IPS-20b (cell line): ENCODE measurements around the gene KHDC4.

Source experiments
- H3K27ac ChIP-seq: one replicate; pipeline ENCODE4 v1.5.1; 2013; ENCODE audit warnings: low read length
- H3K27me3 ChIP-seq: 2 replicates; pipeline ENCODE4 v1.6.1; 2013; ENCODE audit warnings: mild to moderate bottlenecking, low read length, inconsistent platforms; ENCODE audit not compliant: insufficient read depth
- H3K36me3 ChIP-seq: 2 replicates; pipeline ENCODE4 v1.6.1; 2013; ENCODE audit warnings: low read depth, mild to moderate bottlenecking, inconsistent platforms, low read length, moderate library complexity; ENCODE audit not compliant: insufficient read depth
- H3K4me1 ChIP-seq: 2 replicates; pipeline ENCODE4 v1.6.1; 2013; ENCODE audit warnings: mild to moderate bottlenecking, control low read depth, inconsistent platforms, low read length, moderate library complexity; ENCODE audit not compliant: insufficient read depth
- H3K4me3 ChIP-seq: 2 replicates; pipeline ENCODE4 v1.5.1; 2013; ENCODE audit warnings: mild to moderate bottlenecking, low read length, inconsistent platforms
- H3K9ac ChIP-seq: 2 replicates; pipeline ENCODE4 v1.6.1; 2013; ENCODE audit warnings: low read depth, mild to moderate bottlenecking, inconsistent platforms, low read length, moderate library complexity
- H3K9me3 ChIP-seq: 2 replicates; pipeline ENCODE4 v1.6.1; 2013; ENCODE audit warnings: mild to moderate bottlenecking, low read depth, low read length, inconsistent platforms; ENCODE audit not compliant: insufficient read depth

The KHDC4 gene

DNA sequence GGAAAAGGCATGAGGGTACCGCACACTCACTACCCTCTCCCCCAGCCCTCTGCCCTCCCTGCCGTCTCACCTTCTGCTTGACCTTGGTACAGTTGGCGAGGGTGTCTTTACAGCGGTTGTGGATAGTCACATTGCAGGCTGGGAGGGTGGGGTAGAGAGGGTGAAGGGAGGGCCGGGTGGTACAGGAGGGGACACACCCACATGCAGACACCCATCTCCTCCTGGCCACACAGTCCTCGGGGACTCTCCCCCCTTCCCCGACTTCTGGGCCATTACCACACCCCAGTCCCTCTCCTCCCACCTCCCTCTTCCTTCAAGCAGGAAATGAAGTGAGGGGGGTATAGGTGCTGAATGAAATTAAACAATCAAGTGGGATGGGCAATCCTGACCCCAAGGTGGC is 32.5 kb upstream of the KHDC4 start:
- Histone ChIP-seq H3K9ac (no peak overlapping the region), H3K9me3 (no peaks in the 10 kb centered on the region), H3K27ac (no peak overlapping the region), H3K4me3 (no peak overlapping the region), H3K36me3 (peaks cover 81% of the 10 kb centered on the region), H3K27me3 (no peaks in the 10 kb centered on the region), H3K4me1 (peaks cover 28% of the 10 kb centered on the region)

DNA sequence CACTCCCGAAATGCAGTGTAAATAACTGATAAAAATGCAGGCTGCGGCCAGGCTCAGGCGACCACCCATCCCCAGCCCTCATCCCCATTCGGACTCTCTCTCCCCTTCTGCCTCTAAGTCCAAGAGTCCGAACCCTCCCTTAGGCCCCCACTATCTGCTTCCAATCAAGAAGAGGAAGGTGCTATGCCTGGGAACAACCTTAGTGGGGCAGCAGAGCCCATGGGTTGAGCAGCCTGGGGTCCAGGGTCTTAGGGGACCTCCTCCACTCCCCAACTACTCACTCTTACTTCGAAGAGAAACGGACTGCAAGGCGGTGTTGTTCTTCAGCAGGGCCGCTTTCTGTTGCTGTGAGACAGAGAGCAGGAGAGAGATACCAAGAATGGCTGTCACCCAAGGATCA is 31.9 kb upstream of the KHDC4 start:
- no peak overlapping the region for H3K4me3 ChIP-seq
- no peak overlapping the region for H3K9ac ChIP-seq
- H3K9me3 ChIP-seq, result no peaks in the 10 kb centered on the region
- no peak overlapping the region for H3K27ac ChIP-seq
- no peaks in the 10 kb centered on the region for H3K27me3 ChIP-seq
- peaks cover 28% of the 10 kb centered on the region for H3K4me1 ChIP-seq
- peaks cover 86% of the 10 kb centered on the region for H3K36me3 ChIP-seq

DNA sequence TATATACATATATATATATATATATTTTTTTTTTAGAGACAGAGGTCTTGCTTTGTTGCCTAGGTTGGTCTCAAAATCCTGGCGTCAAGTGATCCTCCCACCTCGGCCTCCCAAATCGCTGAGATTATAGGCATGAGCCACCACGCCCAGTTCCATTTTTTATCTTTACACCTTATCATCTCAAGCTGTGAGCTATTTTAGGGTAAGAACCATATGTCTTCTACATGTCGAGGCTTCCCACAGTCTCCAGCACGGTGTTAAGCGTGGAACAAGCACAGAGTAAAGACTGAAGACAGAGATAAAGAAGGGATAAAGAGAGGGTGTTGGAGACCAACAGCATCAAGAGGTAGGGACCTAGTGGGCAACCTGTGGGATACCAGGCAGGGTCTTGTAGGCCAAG is 30.0 kb upstream of the KHDC4 start:
- peaks cover 20% of the 10 kb centered on the region for H3K4me1 ChIP-seq
- H3K9me3 ChIP-seq, result no peaks in the 10 kb centered on the region
- H3K36me3 ChIP-seq, result peaks cover 93% of the 10 kb centered on the region
- no peaks in the 10 kb centered on the region for H3K27me3 ChIP-seq
- H3K4me3 ChIP-seq, result no peak overlapping the region
- no peak overlapping the region for H3K27ac ChIP-seq
- H3K9ac ChIP-seq, result no peak overlapping the region

DNA sequence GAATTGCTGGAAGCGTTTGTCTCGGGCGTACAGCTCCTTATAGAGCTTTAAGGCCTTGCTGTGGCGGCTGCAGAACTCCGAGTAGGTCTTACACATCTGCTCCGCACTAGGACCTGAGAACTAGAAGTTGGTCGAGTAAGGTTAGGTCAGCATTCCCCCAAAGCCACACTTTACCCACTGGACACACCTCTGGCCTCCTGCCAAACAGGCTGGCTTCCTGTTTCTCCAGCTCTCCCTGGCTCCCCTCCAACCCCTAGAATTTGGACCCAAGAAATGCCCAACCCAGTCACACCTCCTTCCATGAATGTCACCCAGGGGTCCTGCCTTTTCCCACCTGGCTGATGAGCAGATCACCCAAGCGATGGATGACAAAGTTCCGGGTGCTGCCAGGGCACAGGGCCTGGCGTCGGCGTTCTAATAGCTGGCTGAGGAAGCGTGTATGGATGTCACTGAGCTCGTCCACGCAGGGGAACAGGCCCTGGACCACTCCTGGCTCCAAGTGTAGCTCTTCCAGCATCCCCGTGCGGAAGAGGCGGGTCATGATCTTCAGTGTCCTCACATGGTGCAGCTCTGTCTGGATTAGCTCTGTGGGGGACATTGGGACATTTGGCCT is 28.5 kb upstream of the KHDC4 start:
- peaks cover 92% of the 10 kb centered on the region for H3K36me3 ChIP-seq
- no peak overlapping the region for H3K9ac ChIP-seq
- H3K4me1 ChIP-seq, result peaks cover 5% of the 10 kb centered on the region; the same call in 1 of the 2 replicates
- no peaks in the 10 kb centered on the region for H3K27me3 ChIP-seq
- H3K27ac ChIP-seq, result no peak overlapping the region
- no peaks in the 10 kb centered on the region for H3K9me3 ChIP-seq
- H3K4me3 ChIP-seq, result no peak overlapping the region

DNA sequence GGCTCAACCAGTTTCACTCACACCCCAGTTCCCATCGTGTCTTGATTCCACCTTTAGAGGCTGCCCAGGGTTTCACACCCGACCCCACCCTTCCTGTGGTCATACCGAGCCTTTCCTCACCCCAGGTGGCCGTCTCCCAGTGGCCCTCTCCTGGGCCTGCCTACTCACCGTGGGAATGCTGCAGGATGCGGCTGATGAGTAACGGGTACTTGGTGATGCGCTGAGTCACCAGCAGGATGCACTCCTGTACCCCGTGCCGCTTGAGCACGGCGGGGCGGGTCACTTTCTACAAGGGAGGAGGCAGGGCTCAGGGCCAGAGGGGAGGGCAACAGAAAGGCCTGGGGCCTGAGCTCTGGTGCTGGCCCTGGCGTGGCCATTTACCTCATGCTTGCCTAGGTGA is 27.7 kb upstream of the KHDC4 start:
- Histone ChIP-seq H3K36me3 (peaks cover 92% of the 10 kb centered on the region), H3K9me3 (no peaks in the 10 kb centered on the region), H3K27me3 (no peaks in the 10 kb centered on the region), H3K4me3 (no peak overlapping the region), H3K27ac (no peak overlapping the region), H3K4me1 (no peaks in the 10 kb centered on the region), H3K9ac (no peak overlapping the region)

DNA sequence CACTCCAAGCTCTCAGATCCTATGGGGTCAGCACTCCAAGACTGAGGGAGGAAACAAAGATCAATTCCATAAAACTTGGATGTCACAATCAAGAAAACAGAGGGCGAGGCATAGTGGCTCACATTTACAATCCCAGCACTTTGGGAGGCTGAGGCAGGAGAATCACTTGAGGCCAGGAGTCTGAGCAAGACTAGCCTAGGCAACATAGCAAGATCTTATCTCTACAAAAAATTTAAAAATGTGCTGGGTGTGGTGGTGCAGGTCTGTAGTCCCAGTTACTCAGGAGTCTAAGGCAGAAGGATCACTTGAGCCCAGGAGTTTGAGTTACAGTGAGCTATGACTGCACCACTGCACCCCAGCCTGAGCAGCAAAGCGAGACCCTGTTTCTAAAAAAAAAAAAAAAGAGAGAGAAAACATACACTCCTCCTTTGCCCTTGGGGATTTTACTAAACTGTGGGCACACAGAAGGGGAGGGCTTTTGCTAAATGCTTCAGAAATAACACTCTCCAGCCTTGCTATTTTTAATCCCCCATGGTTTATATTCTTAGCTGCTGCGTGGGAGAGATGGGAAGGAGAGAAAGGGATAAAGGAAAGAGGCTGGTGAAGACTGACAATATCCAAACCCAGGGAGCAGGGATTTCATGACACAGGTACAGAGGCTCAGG is 26.0 kb upstream of the KHDC4 start:
- Histone ChIP-seq H3K36me3 (peaks cover 92% of the 10 kb centered on the region), H3K9me3 (no peaks in the 10 kb centered on the region), H3K27ac (no peak overlapping the region), H3K4me1 (no peaks in the 10 kb centered on the region), H3K9ac (no peak overlapping the region), H3K27me3 (no peaks in the 10 kb centered on the region), H3K4me3 (no peak overlapping the region)

DNA sequence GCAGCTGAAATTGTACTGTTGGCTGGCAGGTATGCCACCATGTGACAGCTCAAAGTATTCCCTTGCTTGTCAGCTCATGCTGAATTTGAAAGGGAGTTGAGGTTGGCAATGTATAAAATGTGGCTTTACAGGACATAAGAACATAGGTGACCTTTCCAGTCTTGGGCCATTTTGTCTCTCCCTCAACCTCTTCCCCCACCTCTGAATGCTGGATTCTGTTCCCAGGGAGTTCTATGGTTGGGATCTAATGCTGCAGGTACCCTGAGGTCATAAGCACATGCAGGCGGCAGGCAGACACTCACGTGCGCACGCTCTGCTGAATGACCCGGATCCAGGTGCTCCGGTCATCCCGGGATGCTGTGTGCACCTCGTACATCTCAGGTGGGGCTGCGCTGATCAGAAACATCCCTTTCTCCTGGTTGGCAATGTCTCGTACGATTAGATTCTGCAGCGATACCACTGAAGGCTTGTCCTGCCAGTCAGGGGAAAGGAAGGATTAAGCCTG is 23.2 kb upstream of the KHDC4 start:
- H3K4me3 ChIP-seq, result no peak overlapping the region
- H3K27me3 ChIP-seq, result no peaks in the 10 kb centered on the region
- no peak overlapping the region for H3K27ac ChIP-seq
- no peaks in the 10 kb centered on the region for H3K9me3 ChIP-seq
- H3K36me3 ChIP-seq, result peaks cover 97% of the 10 kb centered on the region
- H3K4me1 ChIP-seq, result no peaks in the 10 kb centered on the region
- no peak overlapping the region for H3K9ac ChIP-seq

DNA sequence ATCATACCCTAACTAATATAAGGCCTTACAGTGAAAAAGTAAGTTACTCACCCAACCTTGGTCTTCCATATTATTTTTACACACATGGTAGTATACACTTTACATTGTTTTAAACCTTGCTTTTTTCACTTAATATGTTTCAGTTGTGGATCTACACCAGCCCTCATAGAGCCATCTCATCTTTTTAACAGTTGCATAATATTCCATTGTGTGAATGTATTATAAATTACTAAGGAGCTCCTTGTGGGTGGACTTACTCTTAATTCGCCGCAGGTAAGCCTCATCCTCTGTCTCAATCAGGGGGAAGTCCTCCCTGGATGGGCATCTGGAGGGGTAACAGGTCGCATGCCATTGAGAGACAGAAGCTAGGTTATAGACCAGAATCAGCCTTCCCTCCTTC is 20.4 kb upstream of the KHDC4 start:
- no peak overlapping the region for H3K9ac ChIP-seq
- H3K36me3 ChIP-seq, result peaks cover 96% of the 10 kb centered on the region
- no peaks in the 10 kb centered on the region for H3K27me3 ChIP-seq
- no peak overlapping the region for H3K27ac ChIP-seq
- H3K9me3 ChIP-seq, result no peaks in the 10 kb centered on the region
- no peaks in the 10 kb centered on the region for H3K4me1 ChIP-seq
- H3K4me3 ChIP-seq, result no peak overlapping the region

DNA sequence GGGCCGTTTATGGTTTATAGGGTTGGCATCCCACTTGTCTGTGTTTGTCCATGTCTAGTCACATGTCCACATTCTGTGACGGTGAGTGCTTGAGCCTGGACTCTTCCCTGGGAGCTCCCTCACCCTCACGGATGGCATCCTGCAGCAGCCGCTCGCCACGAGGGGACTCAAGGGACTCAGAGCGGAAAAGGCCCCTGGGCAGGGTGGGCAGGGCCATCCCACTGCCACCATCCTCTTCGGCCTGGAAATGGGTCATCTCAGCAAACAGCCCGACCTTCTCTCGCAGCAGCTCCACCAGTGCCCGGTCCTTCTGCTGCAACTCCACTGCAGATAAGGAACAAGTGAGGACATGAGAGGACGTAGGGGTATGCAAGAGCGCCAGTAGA is 18.3 kb upstream of the KHDC4 start:
- Histone ChIP-seq H3K9ac (no peak overlapping the region), H3K36me3 (peaks cover 95% of the 10 kb centered on the region), H3K9me3 (no peaks in the 10 kb centered on the region), H3K4me1 (no peaks in the 10 kb centered on the region), H3K27me3 (no peaks in the 10 kb centered on the region), H3K4me3 (no peak overlapping the region), H3K27ac (no peak overlapping the region)

DNA sequence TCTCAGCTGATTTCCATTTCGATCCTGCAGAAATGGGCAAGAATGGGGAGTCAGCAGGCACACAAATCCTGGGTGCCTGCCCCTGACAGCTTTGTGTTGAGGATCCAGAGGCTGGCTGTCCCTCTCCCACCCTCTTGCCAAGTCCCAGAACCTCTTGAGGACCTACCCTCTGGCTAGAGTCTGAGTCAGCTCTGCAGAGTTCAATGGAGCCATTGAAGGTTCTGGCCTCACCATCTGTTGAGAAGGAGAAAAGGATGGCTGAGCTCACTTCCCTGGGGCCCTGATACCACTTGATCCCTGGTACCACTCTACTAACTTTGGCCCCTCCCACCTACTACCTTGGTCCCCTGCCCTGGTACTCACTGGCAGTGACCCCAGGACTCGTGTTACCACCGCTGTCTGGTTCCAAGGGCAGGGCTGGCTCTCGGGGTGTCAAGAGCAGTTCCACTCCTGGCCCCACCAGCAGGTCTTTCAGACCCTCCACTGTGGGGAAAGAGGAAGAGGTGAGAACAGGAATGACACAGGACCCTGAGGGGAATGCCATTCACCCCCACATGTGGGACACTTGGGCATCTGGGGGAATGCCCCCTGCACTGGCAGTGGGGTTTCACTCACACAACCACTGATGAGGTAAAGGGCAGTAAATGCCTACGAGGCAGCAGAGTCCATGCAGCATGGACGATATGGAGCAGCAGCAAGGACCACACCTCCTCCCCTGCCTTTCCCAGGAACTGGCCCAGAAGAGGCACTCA is 17.7 kb upstream of the KHDC4 start:
- H3K9me3 ChIP-seq, result no peaks in the 10 kb centered on the region
- H3K4me1 ChIP-seq, result no peaks in the 10 kb centered on the region
- no peak overlapping the region for H3K4me3 ChIP-seq
- no peaks in the 10 kb centered on the region for H3K27me3 ChIP-seq
- H3K27ac ChIP-seq, result no peak overlapping the region
- no peak overlapping the region for H3K9ac ChIP-seq
- peaks cover 95% of the 10 kb centered on the region for H3K36me3 ChIP-seq

DNA sequence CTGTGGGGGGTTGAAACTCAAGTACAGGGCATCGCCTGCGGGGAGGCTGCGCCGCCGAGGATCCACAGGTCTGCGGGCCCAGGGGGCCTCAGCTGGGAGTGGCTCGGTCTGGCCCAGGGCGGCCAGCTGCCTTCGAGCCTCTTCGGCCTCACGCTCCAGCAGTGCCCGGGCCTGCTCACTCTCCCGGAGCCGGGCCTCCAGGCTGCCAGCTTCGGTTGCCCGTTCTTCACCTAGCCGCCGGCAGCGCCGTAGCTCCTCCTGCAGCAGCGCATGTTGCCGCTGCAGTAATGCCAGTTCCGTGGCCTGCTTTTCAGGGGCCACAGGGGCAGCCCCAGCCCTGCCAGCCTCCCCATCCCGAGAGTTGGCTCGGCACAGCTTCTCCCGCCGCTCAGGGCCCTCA is 16.6 kb upstream of the KHDC4 start:
- Histone ChIP-seq H3K27me3 (no peaks in the 10 kb centered on the region), H3K27ac (no peak overlapping the region), H3K9ac (no peak overlapping the region), H3K36me3 (peaks cover 95% of the 10 kb centered on the region), H3K9me3 (no peaks in the 10 kb centered on the region), H3K4me3 (no peak overlapping the region), H3K4me1 (peaks cover 10% of the 10 kb centered on the region)

DNA sequence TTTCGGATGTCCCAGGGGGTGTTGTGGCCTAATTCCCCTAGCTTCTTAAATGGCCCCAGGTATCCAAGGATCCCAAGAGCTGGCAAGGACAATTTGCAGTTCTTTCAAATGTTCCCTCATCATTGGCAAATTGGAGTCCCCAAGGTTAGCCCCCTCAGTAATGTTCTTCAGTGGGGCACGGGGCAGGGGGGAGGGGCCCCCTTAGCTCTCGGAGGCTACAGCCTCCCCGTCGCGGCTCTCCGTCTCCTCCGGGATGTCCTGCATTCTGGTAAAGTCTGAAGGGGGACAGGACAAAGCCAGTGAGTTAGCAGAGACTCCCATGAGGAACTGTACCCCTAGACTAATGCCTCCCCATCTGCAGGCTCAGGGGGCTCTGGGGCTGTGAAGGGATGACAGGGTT is 13.5 kb upstream of the KHDC4 start:
- no peaks in the 10 kb centered on the region for H3K27me3 ChIP-seq
- H3K4me3 ChIP-seq, result no peak overlapping the region
- H3K9ac ChIP-seq, result no peak overlapping the region
- no peak overlapping the region for H3K27ac ChIP-seq
- H3K4me1 ChIP-seq, result peaks cover 10% of the 10 kb centered on the region
- H3K36me3 ChIP-seq, result peaks cover 64% of the 10 kb centered on the region
- no peaks in the 10 kb centered on the region for H3K9me3 ChIP-seq
